Esophagus muscularis mucosa (tissue), 4 donors: ENCODE data around the gene ATAD2B. TPM values are rescaled to one million over a fixed set of nuclear protein-coding genes. Genes with fewer than 3 reads are reported as not detected.

Source experiments
- DNase-seq: peaks from one replicate; pipeline ENCODE4 v3.0.0-alpha.2; 2017; ENCODE audit errors: extremely low spot score
- H3K27ac ChIP-seq, 4 donors: fragments of 200-600 bp; sonication (generic); replicated peaks in 1 of 4; 1 replicate in 3 of 4; 2 replicates in 1 of 4; pipeline ENCODE4 v1.5.1; 2016 to 2019; ENCODE audit warnings: mild to moderate bottlenecking in 1 of 4
- H3K27me3 ChIP-seq, 4 donors: fragments of 200-600 bp; sonication (generic); one replicate each; pipeline versions ENCODE4 v1.5.1 to v1.6.0; 2016 to 2019
- H3K36me3 ChIP-seq, 4 donors: fragments of 200-600 bp; sonication (generic); one replicate each; pipeline ENCODE4 v1.5.1; 2016 to 2019
- H3K4me1 ChIP-seq, 4 donors: fragments of 200-600 bp; sonication (generic); one replicate each; pipeline ENCODE4 v1.5.1; 2016 to 2019
- H3K4me3 ChIP-seq, 4 donors: fragments of 200-600 bp; sonication (generic); 1 replicate in 2 of 4; 2 replicates in 2 of 4; pipeline ENCODE4 v1.5.1; 2016 to 2019; ENCODE audit warnings: mild to moderate bottlenecking in 4 of 4, moderate library complexity in 1 of 4
- H3K9me3 ChIP-seq, 4 donors: fragments of 200-600 bp; sonication (generic); 1 replicate in 3 of 4; 2 replicates in 1 of 4; pipeline ENCODE4 v1.5.1; 2016 to 2019
- EP300 ChIP-seq: sonication (generic); formaldehyde crosslinking; IDR thresholded peaks from one replicate; pipeline ENCODE4 v1.6.1; 2017; ENCODE audit warnings: antibody characterized with exemption
- POLR2A ChIP-seq: fragments of 450-650 bp; IDR thresholded peaks from one replicate; pipeline ENCODE4 v1.6.1; 2017; ENCODE audit warnings: antibody characterized with exemption, moderate library complexity, mild to moderate bottlenecking, low read depth
- POLR2AphosphoS5 ChIP-seq, 2 donors: sonication (generic); formaldehyde crosslinking; IDR thresholded peaks; one replicate each; pipeline ENCODE4 v1.6.1; 2017; ENCODE audit warnings: antibody characterized with exemption in 2 of 2
- WGBS: methylation state at CpG from one replicate; pipeline ENCODE4 v1.1.5; 2018; 5-methylcytosine and 5-hydroxymethylcytosine counted together
- intact Hi-C: fragments of 100-400 bp; cut with DNase I; formaldehyde crosslinking; loops from one replicate; pipeline ENCODE4 v1.15.1; 2023
- total RNA-seq, 4 donors: library from RNA; depleted of rRNA; stranded (reverse); fragments of >200 nt; gene quantifications; one replicate each; pipeline versions ENCODE4 v1.1.0 to v1.2.1, GENCODE V29; 2016
- TF ChIP-seq, protein P1 (sequence below), 3 experiments: fragments of 200-600 bp in 2 of 3; fragments of 450-650 bp in 1 of 3; sonication (generic) in 2 of 3; IDR thresholded peaks; one replicate each; pipeline ENCODE4 v1.5.1; 2017 to 2019; ENCODE audit warnings: antibody characterized with exemption in 3 of 3, mild to moderate bottlenecking in 2 of 3, moderate library complexity in 1 of 3

Gene ATAD2B
- total RNA-seq, 4 donors from 2014 or later: 8.0 to 17.4 (median 13.5) TPM

DNA sequence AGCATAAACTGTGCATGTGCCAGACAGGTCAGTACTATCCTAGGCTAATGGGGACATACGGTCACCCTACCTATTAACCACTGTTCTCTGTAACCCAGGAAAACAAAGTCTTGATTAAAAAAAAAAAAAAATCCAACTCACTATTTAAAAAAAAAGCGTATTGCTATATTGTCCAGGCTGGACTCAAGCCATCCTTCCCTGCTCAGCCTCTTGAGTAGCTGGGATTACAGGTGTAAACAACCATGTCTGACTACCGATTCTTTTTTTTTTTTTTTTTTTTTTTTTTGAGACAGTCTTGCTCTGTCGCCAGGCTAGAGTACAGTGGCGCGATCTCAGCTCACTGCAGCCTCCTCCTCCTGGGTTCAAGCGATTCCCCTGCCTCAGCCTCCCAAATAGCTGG is 11.6 kb downstream of the ATAD2B start:
- DNase-seq: no peak
- 65% methylated on average over 7 of the region's 7 CpGs for WGBS
- Histone ChIP-seq H3K27ac (peak overlapping the region in 2 of 4 donors; percentile 24 to 54), H3K27me3 (no peaks in the 10 kb centered on the region), H3K9me3 (no peaks in the 10 kb centered on the region), H3K4me3 (no peak overlapping the region), H3K4me1 (peaks cover 24 to 79% (median 71%) of the 10 kb centered on the region in 4 donors), H3K36me3 (no peaks in the 10 kb centered on the region)
- intact Hi-C loops: no loop called here
- TF ChIP-seq EP300 (no peak), POLR2AphosphoS5 (IDR thresholded peaks at IDR 0.05) (no peak), POLR2A (no peak)
- TF ChIP-seq, protein P1, sequence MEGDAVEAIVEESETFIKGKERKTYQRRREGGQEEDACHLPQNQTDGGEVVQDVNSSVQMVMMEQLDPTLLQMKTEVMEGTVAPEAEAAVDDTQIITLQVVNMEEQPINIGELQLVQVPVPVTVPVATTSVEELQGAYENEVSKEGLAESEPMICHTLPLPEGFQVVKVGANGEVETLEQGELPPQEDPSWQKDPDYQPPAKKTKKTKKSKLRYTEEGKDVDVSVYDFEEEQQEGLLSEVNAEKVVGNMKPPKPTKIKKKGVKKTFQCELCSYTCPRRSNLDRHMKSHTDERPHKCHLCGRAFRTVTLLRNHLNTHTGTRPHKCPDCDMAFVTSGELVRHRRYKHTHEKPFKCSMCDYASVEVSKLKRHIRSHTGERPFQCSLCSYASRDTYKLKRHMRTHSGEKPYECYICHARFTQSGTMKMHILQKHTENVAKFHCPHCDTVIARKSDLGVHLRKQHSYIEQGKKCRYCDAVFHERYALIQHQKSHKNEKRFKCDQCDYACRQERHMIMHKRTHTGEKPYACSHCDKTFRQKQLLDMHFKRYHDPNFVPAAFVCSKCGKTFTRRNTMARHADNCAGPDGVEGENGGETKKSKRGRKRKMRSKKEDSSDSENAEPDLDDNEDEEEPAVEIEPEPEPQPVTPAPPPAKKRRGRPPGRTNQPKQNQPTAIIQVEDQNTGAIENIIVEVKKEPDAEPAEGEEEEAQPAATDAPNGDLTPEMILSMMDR (IDR thresholded peaks at IDR 0.05): no peak

DNA sequence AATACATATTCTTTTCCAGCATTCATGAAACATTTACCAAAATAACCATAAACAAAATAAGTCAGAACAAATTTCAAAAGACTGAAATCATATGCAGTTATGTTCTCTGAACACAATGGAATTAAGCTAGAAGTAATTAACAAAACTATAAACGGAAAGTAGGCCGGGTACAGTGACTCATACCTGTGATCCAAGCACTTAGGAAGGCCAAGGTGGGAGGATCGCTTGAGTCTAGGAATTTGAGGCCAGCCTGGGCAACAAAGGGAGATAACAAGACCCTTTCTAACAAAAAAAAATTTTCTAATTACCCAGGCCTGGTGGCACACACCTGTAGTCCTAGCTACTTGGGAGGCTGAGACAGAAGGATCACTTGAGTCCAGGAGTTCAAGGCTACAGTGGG is 14.9 kb downstream of the ATAD2B start:
- no peak for DNase-seq
- H3K9me3 ChIP-seq: no peaks in the 10 kb centered on the region
- TF ChIP-seq, protein P1 (IDR thresholded peaks at IDR 0.05): no peak
- TF ChIP-seq POLR2A (no peak), EP300 (no peak), POLR2AphosphoS5 (IDR thresholded peaks at IDR 0.05) (no peak)
- H3K27me3 ChIP-seq: no peaks in the 10 kb centered on the region
- H3K27ac ChIP-seq: peak overlapping the region in 3 of 4 donors; percentile 30 to 40 (median 31)
- peaks cover 13 to 51% (median 40%) of the 10 kb centered on the region in 4 donors for H3K4me1 ChIP-seq
- intact Hi-C loops: no loop called here
- H3K4me3 ChIP-seq: no peak overlapping the region
- no peaks in the 10 kb centered on the region for H3K36me3 ChIP-seq
- 65% methylated on average over 3 of the region's 3 CpGs for WGBS

DNA sequence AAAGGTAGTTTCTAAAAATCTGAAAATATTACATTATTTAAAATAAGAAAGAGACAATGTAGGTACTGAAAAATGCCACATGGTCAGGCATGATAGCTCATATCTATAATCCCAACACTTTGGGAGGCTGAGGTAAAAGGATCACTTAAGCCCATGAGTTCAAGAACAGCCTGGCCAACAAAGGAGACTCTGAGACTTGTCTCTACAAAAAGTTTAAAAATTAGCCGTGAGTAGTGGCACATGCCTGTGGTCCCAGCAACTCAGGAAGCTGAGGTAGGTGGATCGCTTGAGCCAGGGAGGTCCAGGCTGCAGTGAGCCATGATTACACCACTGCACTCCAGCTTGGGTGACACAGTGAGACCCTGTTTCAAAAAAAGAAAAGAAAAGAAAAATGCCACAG is 21.8 kb downstream of the ATAD2B start:
- Histone ChIP-seq H3K4me1 (peaks cover 15 to 62% (median 53%) of the 10 kb centered on the region in 4 donors), H3K36me3 (no peaks in the 10 kb centered on the region), H3K27me3 (no peaks in the 10 kb centered on the region), H3K4me3 (no peak overlapping the region), H3K9me3 (no peaks in the 10 kb centered on the region), H3K27ac (peak overlapping the region; percentile 25 to 51 (median 45))
- WGBS: 60% methylated on average over 2 of the region's 2 CpGs
- DNase-seq: no peak
- intact Hi-C loops: no loop called here
- TF ChIP-seq POLR2AphosphoS5 (IDR thresholded peaks at IDR 0.05) (no peak), POLR2A (no peak), EP300 (no peak)
- TF ChIP-seq, protein P1 (IDR thresholded peaks at IDR 0.05): no peak

DNA sequence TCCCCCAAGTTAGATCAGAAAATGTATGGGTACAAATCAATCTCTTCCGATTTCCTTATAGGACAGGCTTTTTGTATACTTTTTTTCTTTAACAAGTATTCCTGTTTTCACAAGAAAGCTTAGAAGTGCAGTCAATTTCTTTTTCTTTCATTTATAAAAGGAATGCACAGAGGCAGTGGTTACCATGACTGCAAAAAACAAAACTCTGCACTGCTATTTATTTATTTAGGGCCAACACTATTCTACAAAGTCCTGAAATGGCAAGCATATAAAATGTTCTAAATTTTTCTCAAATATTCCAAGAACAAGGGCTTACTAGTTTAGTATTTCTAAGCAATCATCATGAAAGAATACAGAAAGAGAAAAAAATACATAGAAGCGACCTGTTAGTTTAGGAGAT is 22.2 kb downstream of the ATAD2B start:
- peak overlapping the region; percentile 42 to 56 (median 50) for H3K27ac ChIP-seq
- TF ChIP-seq, protein P1 (IDR thresholded peaks at IDR 0.05): no peak
- no peak for TF ChIP-seq EP300
- TF ChIP-seq POLR2AphosphoS5 (IDR thresholded peaks at IDR 0.05): no peak
- TF ChIP-seq POLR2A: no peak
- H3K9me3 ChIP-seq: no peaks in the 10 kb centered on the region
- DNase-seq: no peak
- peaks cover 15 to 64% (median 56%) of the 10 kb centered on the region in 4 donors for H3K4me1 ChIP-seq
- H3K27me3 ChIP-seq: no peaks in the 10 kb centered on the region
- intact Hi-C loops: no loop called here
- WGBS: 61% methylated on average over 2 of the region's 2 CpGs
- no peaks in the 10 kb centered on the region for H3K36me3 ChIP-seq
- no peak overlapping the region for H3K4me3 ChIP-seq

DNA sequence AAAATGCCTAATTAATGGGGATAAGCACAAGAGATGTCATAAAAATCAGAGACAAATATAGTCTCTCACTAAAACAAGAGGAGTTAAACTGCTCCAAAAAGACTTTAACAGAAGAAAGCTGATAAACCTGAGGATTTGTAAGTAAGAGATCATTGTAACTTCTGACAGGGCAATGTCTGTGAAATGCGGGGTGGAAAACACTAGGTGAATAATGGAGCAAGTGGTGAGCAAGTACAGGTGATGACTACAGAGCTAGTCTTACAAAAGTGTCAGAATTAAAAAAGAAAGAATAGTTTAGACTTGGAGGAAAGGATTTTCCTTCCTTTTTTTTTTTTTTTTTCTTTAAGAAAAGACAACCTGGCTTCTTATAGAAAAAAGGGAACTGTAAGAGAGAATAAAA is 22.7 kb downstream of the ATAD2B start:
- DNase-seq: no peak
- intact Hi-C loops: no loop called here
- Histone ChIP-seq H3K27me3 (no peaks in the 10 kb centered on the region), H3K27ac (peak overlapping the region; percentile 42 to 56 (median 50)), H3K9me3 (no peaks in the 10 kb centered on the region), H3K36me3 (no peaks in the 10 kb centered on the region), H3K4me3 (no peak overlapping the region), H3K4me1 (peaks cover 15 to 64% (median 56%) of the 10 kb centered on the region in 4 donors)
- TF ChIP-seq POLR2AphosphoS5 (IDR thresholded peaks at IDR 0.05) (no peak), EP300 (no peak), POLR2A (no peak)
- TF ChIP-seq, protein P1 (IDR thresholded peaks at IDR 0.05): no peak
- 45% methylated on average over 1 of the region's 1 CpG for WGBS
